Fibroblast of lung (primary cell): ENCODE measurements around the gene AGRN.

Experiments
- CTCF ChIP-seq, 2 donors: IDR thresholded peaks in 1 of 2; conservative IDR thresholded peaks in 1 of 2; 1 replicate in 1 of 2; 2 replicates in 1 of 2; pipeline ENCODE4 v1.5.1; 2011 to 2012; ENCODE audit warnings: low read length in 2 of 2, control low read depth in 1 of 2, inconsistent platforms in 1 of 2, low read depth in 1 of 2, mild to moderate bottlenecking in 1 of 2
- EZH2 ChIP-seq: IDR thresholded peaks from 2 replicates; pipeline ENCODE4 v1.5.1; 2012; ENCODE audit warnings: low read length, control low read depth, mild to moderate bottlenecking; ENCODE audit errors: missing control alignments

DNA sequence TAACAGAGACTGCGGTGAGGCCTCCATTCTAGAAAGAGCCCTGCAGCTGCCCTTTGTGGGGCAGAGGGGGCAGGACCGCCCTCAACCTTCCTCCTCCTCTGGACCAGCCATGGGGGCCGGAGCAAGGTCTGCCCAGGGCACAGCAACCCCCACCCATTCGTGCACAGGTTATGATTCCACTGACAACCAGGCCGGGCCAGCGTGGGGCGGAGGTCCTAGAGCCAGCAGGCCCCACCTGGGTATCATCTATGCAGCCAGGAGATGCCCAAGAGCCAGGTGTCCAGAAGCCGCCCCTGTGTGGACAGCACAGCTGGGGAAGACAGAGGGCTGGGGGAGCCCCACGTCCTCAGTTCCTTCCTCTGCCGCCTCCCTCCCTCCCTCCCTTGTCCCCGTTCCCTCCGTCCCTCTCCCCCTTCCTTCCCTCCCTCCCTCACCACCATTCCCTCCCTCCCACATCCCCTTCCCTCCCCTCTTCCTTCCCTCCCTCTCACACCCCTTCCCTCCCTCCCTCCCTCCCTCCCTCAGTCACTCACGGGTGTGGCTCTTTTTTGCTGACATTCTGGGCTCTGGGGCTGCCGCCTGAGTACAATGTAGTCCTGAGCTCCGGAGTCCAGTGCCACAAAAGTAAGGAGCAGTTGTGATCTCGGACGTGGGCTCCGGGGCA lies 41.9 kb downstream of the AGRN start:
- TF ChIP-seq EZH2 (no peak), CTCF (conservative IDR thresholded peaks at IDR 0.05 in 1 of 2, IDR thresholded peaks at IDR 0.05 in 1 of 2; ENCODE audit: low read depth in 1 of 2, low read length in 2 of 2) (no peak)
